Erythroblast (primary cell): ENCODE results near the gene TCF12.
"Not testable (repeated sequence)": the region's sequence is repeated elsewhere in the genome, so short reads cannot be mapped to it uniquely, and the experiment has no call there.

Experiments
- GATA1 ChIP-seq: IDR thresholded peaks from 2 replicates; pipeline ENCODE4 v1.6.1; 2011; ENCODE audit warnings: low read depth, mild to moderate bottlenecking, control low read depth, low read length, moderate library complexity
- POLR2A ChIP-seq: IDR thresholded peaks from 2 replicates; pipeline ENCODE4 v1.6.1; 2011; ENCODE audit warnings: mild to moderate bottlenecking, low read length

DNA sequence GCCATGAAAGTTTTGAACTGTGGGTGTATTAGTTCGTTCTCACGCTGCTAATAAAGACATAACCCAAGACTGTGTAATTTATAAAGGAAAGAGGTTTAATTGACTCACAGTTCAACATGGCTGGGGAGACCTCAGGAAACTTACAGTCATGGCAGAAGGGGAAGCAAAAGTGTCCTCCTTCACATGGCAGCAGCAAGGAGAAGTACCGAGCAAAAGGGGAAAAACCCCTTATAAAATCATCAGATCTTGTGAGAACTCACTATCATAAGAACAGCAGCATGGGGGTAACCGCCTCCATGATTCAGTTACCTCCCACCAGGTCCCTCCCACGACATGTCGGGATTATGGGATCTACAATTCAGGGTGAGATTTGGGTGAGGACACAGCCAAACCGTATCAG lies 245.8 kb downstream of the TCF12 start:
- not testable (repeated sequence) for TF ChIP-seq POLR2A, GATA1
